HCT116 (cell line): ENCODE results near the gene HIPK2.

Source experiments
- CEBPB ChIP-seq: IDR thresholded peaks from 2 replicates; pipeline ENCODE4 v1.6.1; 2012; ENCODE audit warnings: low read depth
- CTCF ChIP-seq, 3 experiments: fragments of 200-600 bp in 1 of 3; sonication (generic) in 1 of 3; IDR thresholded peaks in 2 of 3; conservative IDR thresholded peaks in 1 of 3; 2 replicates each; pipeline ENCODE4 v1.5.1; 2012 to 2017; ENCODE audit warnings: low read depth in 2 of 3, low read length in 2 of 3, antibody characterized with exemption in 1 of 3, borderline replicate concordance in 1 of 3, control low read depth in 1 of 3, mild to moderate bottlenecking in 1 of 3, mixed read lengths in 1 of 3, mixed run types in 1 of 3, moderate library complexity in 1 of 3; ENCODE audit not compliant: insufficient read depth in 1 of 3
- ELF1 ChIP-seq: IDR thresholded peaks from 2 replicates; pipeline ENCODE4 v1.6.1; 2012; ENCODE audit warnings: low read depth, borderline replicate concordance
- EZH2 ChIP-seq: fragments of 200-600 bp; sonication (generic); IDR thresholded peaks from 2 replicates; pipeline ENCODE4 v1.6.1; 2017; ENCODE audit warnings: antibody characterized with exemption, mixed run types
- EZH2phosphoT487 ChIP-seq: fragments of 200-600 bp; IDR thresholded peaks from 2 replicates; pipeline ENCODE4 v1.6.1; 2018; ENCODE audit warnings: antibody characterized with exemption, borderline replicate concordance
- FOSL1 ChIP-seq: IDR thresholded peaks from 2 replicates; pipeline ENCODE4 v1.6.1; 2012; ENCODE audit warnings: low read depth
- MAX ChIP-seq: IDR thresholded peaks from 2 replicates; pipeline ENCODE4 v1.6.1; 2012
- POLR2A ChIP-seq: IDR thresholded peaks from 2 replicates; pipeline ENCODE4 v1.7.0; 2011; ENCODE audit warnings: borderline replicate concordance; ENCODE audit not compliant: insufficient read depth, insufficient read length; ENCODE audit errors: extremely low read depth
- POLR2AphosphoS5 ChIP-seq: IDR thresholded peaks from 2 replicates; pipeline ENCODE4 v1.6.1; 2011; ENCODE audit warnings: mild to moderate bottlenecking, low read depth, low read length, moderate library complexity
- SP1 ChIP-seq: IDR thresholded peaks from 2 replicates; pipeline ENCODE4 v1.6.1; 2012; ENCODE audit warnings: low read depth
- SRF ChIP-seq: IDR thresholded peaks from 2 replicates; pipeline ENCODE4 v1.6.1; 2012; ENCODE audit warnings: low read depth
- YY1 ChIP-seq: IDR thresholded peaks from 2 replicates; pipeline ENCODE4 v1.6.1; 2011; ENCODE audit warnings: low read length, low read depth, moderate library complexity, mild to moderate bottlenecking; ENCODE audit not compliant: insufficient replicate concordance; ENCODE audit errors: extremely low read depth
- ZNF274 ChIP-seq: fragments of 200-500 bp; sonication (Bioruptor generic); IDR thresholded peaks from 2 replicates; pipeline ENCODE4 v1.6.1; 2014; ENCODE audit warnings: mild to moderate bottlenecking, low read depth, low read length, inconsistent platforms
- TF ChIP-seq, protein P1 (sequence below): IDR thresholded peaks from 2 replicates; pipeline ENCODE4 v1.6.1; 2012; ENCODE audit warnings: low read depth

GRCh38 chr7:139654276-139655181 is 123.3 kb downstream of the HIPK2 start:
- no peak for TF ChIP-seq POLR2AphosphoS5
- no peak for TF ChIP-seq CTCF (IDR thresholded peaks at IDR 0.05 in 2 of 3, conservative IDR thresholded peaks at IDR 0.05 in 1 of 3; ENCODE audit: borderline replicate concordance in 1 of 3, insufficient read depth in 1 of 3, low read depth in 2 of 3, low read length in 2 of 3)
- TF ChIP-seq SP1, result no peak
- no peak for TF ChIP-seq SRF
- no peak for TF ChIP-seq FOSL1
- TF ChIP-seq ZNF274, result no peak
- TF ChIP-seq POLR2A, result no peak
- TF ChIP-seq EZH2, result no peak
- TF ChIP-seq, protein P1, sequence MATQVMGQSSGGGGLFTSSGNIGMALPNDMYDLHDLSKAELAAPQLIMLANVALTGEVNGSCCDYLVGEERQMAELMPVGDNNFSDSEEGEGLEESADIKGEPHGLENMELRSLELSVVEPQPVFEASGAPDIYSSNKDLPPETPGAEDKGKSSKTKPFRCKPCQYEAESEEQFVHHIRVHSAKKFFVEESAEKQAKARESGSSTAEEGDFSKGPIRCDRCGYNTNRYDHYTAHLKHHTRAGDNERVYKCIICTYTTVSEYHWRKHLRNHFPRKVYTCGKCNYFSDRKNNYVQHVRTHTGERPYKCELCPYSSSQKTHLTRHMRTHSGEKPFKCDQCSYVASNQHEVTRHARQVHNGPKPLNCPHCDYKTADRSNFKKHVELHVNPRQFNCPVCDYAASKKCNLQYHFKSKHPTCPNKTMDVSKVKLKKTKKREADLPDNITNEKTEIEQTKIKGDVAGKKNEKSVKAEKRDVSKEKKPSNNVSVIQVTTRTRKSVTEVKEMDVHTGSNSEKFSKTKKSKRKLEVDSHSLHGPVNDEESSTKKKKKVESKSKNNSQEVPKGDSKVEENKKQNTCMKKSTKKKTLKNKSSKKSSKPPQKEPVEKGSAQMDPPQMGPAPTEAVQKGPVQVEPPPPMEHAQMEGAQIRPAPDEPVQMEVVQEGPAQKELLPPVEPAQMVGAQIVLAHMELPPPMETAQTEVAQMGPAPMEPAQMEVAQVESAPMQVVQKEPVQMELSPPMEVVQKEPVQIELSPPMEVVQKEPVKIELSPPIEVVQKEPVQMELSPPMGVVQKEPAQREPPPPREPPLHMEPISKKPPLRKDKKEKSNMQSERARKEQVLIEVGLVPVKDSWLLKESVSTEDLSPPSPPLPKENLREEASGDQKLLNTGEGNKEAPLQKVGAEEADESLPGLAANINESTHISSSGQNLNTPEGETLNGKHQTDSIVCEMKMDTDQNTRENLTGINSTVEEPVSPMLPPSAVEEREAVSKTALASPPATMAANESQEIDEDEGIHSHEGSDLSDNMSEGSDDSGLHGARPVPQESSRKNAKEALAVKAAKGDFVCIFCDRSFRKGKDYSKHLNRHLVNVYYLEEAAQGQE, result no peak
- TF ChIP-seq EZH2phosphoT487, result no peak
- no peak for TF ChIP-seq MAX
- TF ChIP-seq CEBPB, result no peak
- no peak for TF ChIP-seq ELF1
- TF ChIP-seq YY1, result no peak
